Measurements from ENCODE around the gene PSMC4. TPM values are rescaled to one million over a fixed set of nuclear protein-coding genes. Genes with fewer than 3 reads are reported as not detected.

PSMC4 gene
- total RNA-seq (2013), result 69.6 TPM
- polyA plus RNA-seq (10 to 100 TPM; 67.0 to 85.8 (median 79.6) TPM), polyA minus RNA-seq (52.8 and 88.2 TPM in 2 replicates), total RNA-seq (33.4 to 66.0 (median 43.7) reads per million in 11 experiments)

- Histone ChIP-seq H3K27me3 (ENCODE audit: control insufficient read depth in 2 of 2, insufficient read depth in 2 of 2, low read length in 2 of 2) (peaks cover 9 to 40% of the 10 kb centered on the region in 2 donors), H3K9me3 (replicated peaks in 1 of 2; ENCODE audit: control insufficient read depth in 1 of 2, insufficient read depth in 1 of 2, low read length in 2 of 2) (no peaks in the 10 kb centered on the region), H3K36me3 (replicated peaks in 1 of 2; ENCODE audit: control insufficient read depth in 1 of 2, insufficient read depth in 2 of 2, low read length in 2 of 2) (peaks cover 34 to 36% of the 10 kb centered on the region in 2 donors), H3K9ac (ENCODE audit: insufficient read depth, low read length, poor library complexity, severe bottlenecking) (peak within 1 kb of the TSS; percentile 77), H3K4me1 (ENCODE audit: control insufficient read depth in 1 of 2, insufficient read depth in 2 of 2, low read length in 2 of 2) (peaks cover 19 to 21% of the 10 kb centered on the region in 2 donors), H3K4me3 (replicated peaks in 1 of 3; ENCODE audit: low read depth in 2 of 3, low read length in 3 of 3) (peak within 1 kb of the TSS; percentile 67 to 90 (median 81)), H3K27ac (ENCODE audit: low read depth in 1 of 2, low read length in 2 of 2) (peak within 1 kb of the TSS; percentile 44 to 93), H2AFZ (ENCODE audit: insufficient read depth, low read depth, low read length, poor library complexity, severe bottlenecking) (peak within 1 kb of the TSS; percentile 95), H3K79me2 (ENCODE audit: insufficient read depth, low read length) (peaks cover 14% of the 10 kb centered on the region), H4K20me1 (ENCODE audit: insufficient read depth, low read length) (no peaks in the 10 kb centered on the region), H3K4me2 (replicated peaks; ENCODE audit: extremely low read depth, low read length, poor library complexity, severe bottlenecking) (peak within 1 kb of the TSS; percentile 96)
- Mint-ChIP-seq H3K27me3 (ENCODE audit: low read depth in 3 of 3) (peaks cover 39 to 48% (median 42%) of the 10 kb centered on the region in 3 donors), H3K27ac (peak within 1 kb of the TSS; percentile 95 to 99 (median 97)), H3K36me3 (peaks cover 36% of the 10 kb centered on the region in 2 donors), H3K4me3 (peak within 1 kb of the TSS; percentile 96 to 98), H3K4me1 (peaks cover 26% of the 10 kb centered on the region), H3K9me3 (peaks cover 0 to 7% (median 2%) of the 10 kb centered on the region in 7 donors)
- peak; percentile 63 for TF ChIP-seq CTCF (IDR thresholded peaks at IDR 0.05)
- DNase-seq, result peak; percentile 99
- intact Hi-C loops (cut with micrococcal nuclease), result no loop called here
- WGBS (ENCODE audit: insufficient coverage), result 0% methylated on average over 45 of the region's 47 CpGs
Observed at GRCh38 chr19:39970675-39971379, at the start of gene PSMC4. PSMC4 (plus strand) TSS chr19:39971165; CDS start chr19:39971203, 38 bp downstream.

- Histone ChIP-seq H3K79me2 (ENCODE audit: insufficient read depth, low read length) (no peaks in the 10 kb centered on the region), H3K27me3 (ENCODE audit: control insufficient read depth in 2 of 2, insufficient read depth in 2 of 2, low read length in 2 of 2) (peaks cover 10 to 42% of the 10 kb centered on the region in 2 donors), H3K36me3 (replicated peaks in 1 of 2; ENCODE audit: control insufficient read depth in 1 of 2, insufficient read depth in 2 of 2, low read length in 2 of 2) (no peaks in the 10 kb centered on the region), H3K4me2 (replicated peaks; ENCODE audit: extremely low read depth, low read length, poor library complexity, severe bottlenecking) (no peak overlapping the region), H3K9me3 (replicated peaks in 1 of 2; ENCODE audit: control insufficient read depth in 1 of 2, insufficient read depth in 1 of 2, low read length in 2 of 2) (peaks cover 0 to 4% of the 10 kb centered on the region in 2 donors), H3K9ac (ENCODE audit: insufficient read depth, low read length, poor library complexity, severe bottlenecking) (no peak overlapping the region), H3K4me1 (ENCODE audit: control insufficient read depth in 1 of 2, insufficient read depth in 2 of 2, low read length in 2 of 2) (peaks cover 3 to 8% of the 10 kb centered on the region in 2 donors), H3K4me3 (replicated peaks in 1 of 3; ENCODE audit: low read depth in 2 of 3, low read length in 3 of 3) (no peak overlapping the region), H3K27ac (ENCODE audit: low read depth in 1 of 2, low read length in 2 of 2) (no peak overlapping the region), H4K20me1 (ENCODE audit: insufficient read depth, low read length) (no peaks in the 10 kb centered on the region), H2AFZ (ENCODE audit: insufficient read depth, low read depth, low read length, poor library complexity, severe bottlenecking) (no peak overlapping the region)
- H3K27ac Mint-ChIP-seq, result no peak overlapping the region
- H3K36me3 Mint-ChIP-seq, result peaks cover 0 to 2% of the 10 kb centered on the region in 2 donors
- no peak for DNase-seq
- H3K4me3 Mint-ChIP-seq, result peak overlapping the region in 1 of 2 donors; percentile 39
- no peak for TF ChIP-seq CTCF (IDR thresholded peaks at IDR 0.05)
- peaks cover 6 to 11% (median 7%) of the 10 kb centered on the region in 7 donors for H3K9me3 Mint-ChIP-seq
- 100% methylated on average over 1 of the region's 4 CpGs for WGBS (ENCODE audit: insufficient coverage)
- intact Hi-C loops (cut with micrococcal nuclease), result no loop called here
- peaks cover 57 to 96% (median 67%) of the 10 kb centered on the region in 3 donors for H3K27me3 Mint-ChIP-seq (ENCODE audit: low read depth in 3 of 3)
- peaks cover 5% of the 10 kb centered on the region for H3K4me1 Mint-ChIP-seq
Observed at GRCh38 chr19:39923862-39924261, 47.1 kb upstream of the PSMC4 start.

Measured in CD14-positive monocyte (primary cell).